ENCODE measurements around the gene JARID2. TPM values are rescaled to one million over a fixed set of nuclear protein-coding genes. Genes with fewer than 3 reads are reported as not detected.

JARID2 gene
- total and polyA plus RNA-seq, 4 donors, result 1.4 to 12.3 (median 3.4) TPM

DNA sequence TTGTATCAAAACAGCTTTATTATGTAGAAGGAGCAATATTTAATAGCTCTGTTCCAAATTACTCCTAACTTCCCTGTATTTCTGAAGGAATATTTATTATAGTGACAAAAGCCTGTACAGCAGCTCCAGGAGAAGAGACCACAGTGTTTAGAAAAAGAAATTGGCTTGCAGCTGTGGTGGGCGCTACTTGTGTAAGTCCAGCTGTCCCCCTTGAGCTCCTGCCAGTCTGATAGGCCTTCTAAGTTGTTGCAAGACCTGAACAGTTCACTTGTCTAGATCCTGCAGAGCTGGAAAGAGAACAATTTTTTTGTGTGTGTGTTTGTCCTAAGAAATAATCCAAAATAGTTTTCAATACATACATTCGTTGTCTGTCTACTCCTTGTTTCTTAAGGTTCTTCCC, 86.6 kb downstream of the JARID2 start:
- no peak overlapping the region for H3K9ac ChIP-seq (ENCODE audit: low read depth in 1 of 2, low read length in 2 of 2)
- no peak for TF ChIP-seq ATF3 (IDR thresholded peaks at IDR 0.05)
- no peak for TF ChIP-seq RXRA (IDR thresholded peaks at IDR 0.05)
- TF ChIP-seq EGR1 (IDR thresholded peaks at IDR 0.05; ENCODE audit: low read depth in 2 of 2), result no peak
- TF ChIP-seq, protein P1, sequence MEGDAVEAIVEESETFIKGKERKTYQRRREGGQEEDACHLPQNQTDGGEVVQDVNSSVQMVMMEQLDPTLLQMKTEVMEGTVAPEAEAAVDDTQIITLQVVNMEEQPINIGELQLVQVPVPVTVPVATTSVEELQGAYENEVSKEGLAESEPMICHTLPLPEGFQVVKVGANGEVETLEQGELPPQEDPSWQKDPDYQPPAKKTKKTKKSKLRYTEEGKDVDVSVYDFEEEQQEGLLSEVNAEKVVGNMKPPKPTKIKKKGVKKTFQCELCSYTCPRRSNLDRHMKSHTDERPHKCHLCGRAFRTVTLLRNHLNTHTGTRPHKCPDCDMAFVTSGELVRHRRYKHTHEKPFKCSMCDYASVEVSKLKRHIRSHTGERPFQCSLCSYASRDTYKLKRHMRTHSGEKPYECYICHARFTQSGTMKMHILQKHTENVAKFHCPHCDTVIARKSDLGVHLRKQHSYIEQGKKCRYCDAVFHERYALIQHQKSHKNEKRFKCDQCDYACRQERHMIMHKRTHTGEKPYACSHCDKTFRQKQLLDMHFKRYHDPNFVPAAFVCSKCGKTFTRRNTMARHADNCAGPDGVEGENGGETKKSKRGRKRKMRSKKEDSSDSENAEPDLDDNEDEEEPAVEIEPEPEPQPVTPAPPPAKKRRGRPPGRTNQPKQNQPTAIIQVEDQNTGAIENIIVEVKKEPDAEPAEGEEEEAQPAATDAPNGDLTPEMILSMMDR (IDR thresholded peaks at IDR 0.05; ENCODE audit: low read depth, low read length, missing input control), result no peak
- TF ChIP-seq GABPA (IDR thresholded peaks at IDR 0.05 in 1 of 2, conservative IDR thresholded peaks at IDR 0.05 in 1 of 2), result no peak
- no peak for TF ChIP-seq RAD21 (IDR thresholded peaks at IDR 0.05)
- TF ChIP-seq, protein P2, sequence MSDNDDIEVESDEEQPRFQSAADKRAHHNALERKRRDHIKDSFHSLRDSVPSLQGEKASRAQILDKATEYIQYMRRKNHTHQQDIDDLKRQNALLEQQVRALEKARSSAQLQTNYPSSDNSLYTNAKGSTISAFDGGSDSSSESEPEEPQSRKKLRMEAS (IDR thresholded peaks at IDR 0.05), result no peak
- no peak for TF ChIP-seq FOXA1 (IDR thresholded peaks at IDR 0.05)
- TF ChIP-seq, protein P3, sequence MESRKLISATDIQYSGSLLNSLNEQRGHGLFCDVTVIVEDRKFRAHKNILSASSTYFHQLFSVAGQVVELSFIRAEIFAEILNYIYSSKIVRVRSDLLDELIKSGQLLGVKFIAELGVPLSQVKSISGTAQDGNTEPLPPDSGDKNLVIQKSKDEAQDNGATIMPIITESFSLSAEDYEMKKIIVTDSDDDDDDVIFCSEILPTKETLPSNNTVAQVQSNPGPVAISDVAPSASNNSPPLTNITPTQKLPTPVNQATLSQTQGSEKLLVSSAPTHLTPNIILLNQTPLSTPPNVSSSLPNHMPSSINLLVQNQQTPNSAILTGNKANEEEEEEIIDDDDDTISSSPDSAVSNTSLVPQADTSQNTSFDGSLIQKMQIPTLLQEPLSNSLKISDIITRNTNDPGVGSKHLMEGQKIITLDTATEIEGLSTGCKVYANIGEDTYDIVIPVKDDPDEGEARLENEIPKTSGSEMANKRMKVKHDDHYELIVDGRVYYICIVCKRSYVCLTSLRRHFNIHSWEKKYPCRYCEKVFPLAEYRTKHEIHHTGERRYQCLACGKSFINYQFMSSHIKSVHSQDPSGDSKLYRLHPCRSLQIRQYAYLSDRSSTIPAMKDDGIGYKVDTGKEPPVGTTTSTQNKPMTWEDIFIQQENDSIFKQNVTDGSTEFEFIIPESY (IDR thresholded peaks at IDR 0.05), result no peak
- TF ChIP-seq NR2F2 (IDR thresholded peaks at IDR 0.05), result no peak
- H3K27ac ChIP-seq (ENCODE audit: low read depth in 1 of 2, low read length in 2 of 2), result no peak overlapping the region
- peaks cover 0 to 6% (median 1%) of the 10 kb centered on the region in 4 donors for H3K4me1 ChIP-seq (ENCODE audit: control insufficient read depth in 4 of 4, insufficient read depth in 4 of 4, low read length in 3 of 4)
- H3K9me3 ChIP-seq (ENCODE audit: control insufficient read depth in 4 of 4, low read length in 3 of 4), result no peaks in the 10 kb centered on the region
- no peak overlapping the region for H3K4me3 ChIP-seq (ENCODE audit: low read depth in 1 of 3, low read length in 3 of 3)
- 88% methylated on average over 2 of the region's 2 CpGs for WGBS
- H3K27me3 ChIP-seq (ENCODE audit: control insufficient read depth in 4 of 4, insufficient read depth in 4 of 4, low read length in 3 of 4), result no peaks in the 10 kb centered on the region
- H3K36me3 ChIP-seq (ENCODE audit: control insufficient read depth in 4 of 4, insufficient read depth in 3 of 4, low read depth in 1 of 4, low read length in 3 of 4), result no peaks in the 10 kb centered on the region
- DNase-seq (ENCODE audit: low spot score), result no peak

DNA sequence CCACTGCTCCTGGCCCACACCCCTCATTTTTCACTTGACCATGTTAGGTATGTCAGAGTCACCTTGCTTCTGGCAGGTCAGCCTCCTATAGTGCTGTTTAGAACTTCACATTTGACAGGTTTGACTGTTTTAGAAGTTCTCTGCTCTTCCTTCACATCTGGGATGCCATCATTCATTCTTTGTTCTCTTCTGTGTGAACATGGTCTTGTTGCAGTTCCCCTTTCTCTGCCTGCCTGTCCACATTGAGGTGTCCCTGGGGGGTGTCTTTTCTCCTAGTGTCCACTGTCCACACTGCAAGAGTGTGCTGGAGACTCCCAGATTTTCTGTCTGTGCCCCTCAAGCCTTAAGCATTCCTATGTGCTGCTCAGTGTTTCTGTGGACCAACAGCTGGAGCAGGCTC, 89.5 kb downstream of the JARID2 start:
- Histone ChIP-seq H3K27me3 (ENCODE audit: control insufficient read depth in 4 of 4, insufficient read depth in 4 of 4, low read length in 3 of 4) (no peaks in the 10 kb centered on the region), H3K9ac (ENCODE audit: low read depth in 1 of 2, low read length in 2 of 2) (no peak overlapping the region), H3K36me3 (ENCODE audit: control insufficient read depth in 4 of 4, insufficient read depth in 3 of 4, low read depth in 1 of 4, low read length in 3 of 4) (no peaks in the 10 kb centered on the region), H3K4me1 (ENCODE audit: control insufficient read depth in 4 of 4, insufficient read depth in 4 of 4, low read length in 3 of 4) (peaks cover 0 to 6% (median 3%) of the 10 kb centered on the region in 4 donors), H3K9me3 (ENCODE audit: control insufficient read depth in 4 of 4, low read length in 3 of 4) (no peaks in the 10 kb centered on the region), H3K4me3 (ENCODE audit: low read depth in 1 of 3, low read length in 3 of 3) (no peak overlapping the region), H3K27ac (ENCODE audit: low read depth in 1 of 2, low read length in 2 of 2) (no peak overlapping the region)
- DNase-seq (ENCODE audit: low spot score), result no peak
- TF ChIP-seq HNF4G (IDR thresholded peaks at IDR 0.05) (no peak), ATF3 (IDR thresholded peaks at IDR 0.05) (no peak), EGR1 (IDR thresholded peaks at IDR 0.05; ENCODE audit: low read depth in 2 of 2) (no peak), FOXA1 (IDR thresholded peaks at IDR 0.05) (no peak)
- TF ChIP-seq, protein P3 (IDR thresholded peaks at IDR 0.05), result no peak
- TF ChIP-seq, protein P1 (IDR thresholded peaks at IDR 0.05; ENCODE audit: low read depth, low read length, missing input control), result no peak

Measured in liver (tissue), 9 donors.